Upper lobe of left lung (tissue), 6 donors: ENCODE data around the gene UBD. TPM values are rescaled to one million over a fixed set of nuclear protein-coding genes. Genes with fewer than 3 reads are reported as not detected.

ENCODE experiments used
- ATAC-seq, 2 donors: fragments of 200-7000 bp; cut with Tn5 transposase; one replicate each; pipeline ENCODE4 v1.9.1; 2022; ENCODE audit warnings: mild to moderate bottlenecking in 2 of 2, moderate library complexity in 2 of 2; ENCODE audit not compliant: low FRiP score in 2 of 2
- DNase-seq, 2 donors: peaks; one replicate each; pipeline ENCODE4 v3.0.0-alpha.2; 2019 to 2020
- H3K27ac ChIP-seq, 4 donors: fragments of 200-600 bp; sonication (generic); one replicate each; pipeline ENCODE4 v1.5.1; 2016 to 2019
- H3K27me3 ChIP-seq, 4 donors: fragments of 200-600 bp; sonication (generic); one replicate each; pipeline ENCODE4 v1.5.1; 2017 to 2019
- H3K36me3 ChIP-seq, 4 donors: fragments of 200-600 bp; sonication (generic); one replicate each; pipeline ENCODE4 v1.5.1; 2016 to 2019
- H3K4me1 ChIP-seq, 4 donors: fragments of 200-600 bp; sonication (generic); one replicate each; pipeline ENCODE4 v1.5.1; 2018 to 2019
- H3K4me3 ChIP-seq, 4 donors: fragments of 200-600 bp; sonication (generic); one replicate each; pipeline ENCODE4 v1.5.1; 2017 to 2019; ENCODE audit warnings: mild to moderate bottlenecking in 2 of 4, moderate library complexity in 1 of 4
- H3K9me3 ChIP-seq, 4 donors: fragments of 200-600 bp; sonication (generic); one replicate each; pipeline ENCODE4 v1.5.1; 2018 to 2019
- EP300 ChIP-seq, 4 donors: sonication (generic); formaldehyde crosslinking; IDR thresholded peaks; one replicate each; pipeline ENCODE4 v1.5.1; 2017; ENCODE audit warnings: antibody characterized with exemption in 4 of 4, control low read depth in 2 of 4
- POLR2A ChIP-seq, 4 donors: fragments of 450-650 bp; IDR thresholded peaks; one replicate each; pipeline ENCODE4 v1.5.1; 2016 to 2017; ENCODE audit warnings: antibody characterized with exemption in 4 of 4, mild to moderate bottlenecking in 2 of 4
- POLR2AphosphoS5 ChIP-seq, 2 donors: sonication (generic); formaldehyde crosslinking; IDR thresholded peaks; one replicate each; pipeline ENCODE4 v1.5.1; 2017; ENCODE audit warnings: antibody characterized with exemption in 2 of 2
- WGBS, 2 donors: methylation state at CpG; one replicate each; pipeline ENCODE4 v1.1.5; 2017 to 2018; 5-methylcytosine and 5-hydroxymethylcytosine counted together
- total RNA-seq, 6 donors: library from RNA; depleted of rRNA in 4 of 6; stranded (reverse); fragments of >200 nt in 4 of 6; gene quantifications; one replicate each; pipeline versions ENCODE4 v1.1.0 to v1.2.1, GENCODE V29; 2016 to 2021
- TF ChIP-seq, protein P1 (sequence below), 6 experiments: fragments of 450-650 bp in 4 of 6; fragments of 200-600 bp in 2 of 6; sonication (generic) in 2 of 6; IDR thresholded peaks; one replicate each; pipeline ENCODE4 v1.5.1; 2016 to 2019; ENCODE audit warnings: antibody characterized with exemption in 6 of 6
- donor health status: DM: no; HTN: no; CAD: no; lungs with moderate emphysema.
- donor health status: DM: no; HTN: yes; CAD: no; lungs with severe emphysema.

Gene UBD
- total RNA-seq, 6 donors from 2014 or later: 0.76 to 3.6 (median 1.6) TPM; not detected in 2

DNA sequence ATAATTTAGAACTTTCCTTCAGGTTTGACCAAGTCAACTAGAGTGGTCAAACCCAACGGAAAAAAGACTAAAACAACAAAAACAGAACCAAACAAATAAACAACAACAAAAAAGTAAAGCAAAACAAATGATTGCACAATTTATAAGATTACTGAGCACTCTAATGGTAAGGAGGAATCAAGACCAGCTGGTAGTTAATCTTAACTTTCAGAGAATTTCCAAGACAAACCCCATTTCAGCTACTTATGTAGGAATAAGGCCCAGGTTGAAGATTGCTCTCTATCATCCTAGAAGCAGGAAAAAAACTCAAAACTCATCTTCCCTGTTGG, 34.3 kb downstream of the UBD start:
- Histone ChIP-seq H3K36me3 (no peaks in the 10 kb centered on the region), H3K27me3 (no peaks in the 10 kb centered on the region), H3K4me3 (no peak overlapping the region), H3K27ac (no peak overlapping the region), H3K9me3 (no peaks in the 10 kb centered on the region), H3K4me1 (no peaks in the 10 kb centered on the region)
- 0% methylated on average over 1 of the region's 1 CpG for WGBS, 2 donors
- TF ChIP-seq EP300 (IDR thresholded peaks at IDR 0.05) (no peak), POLR2A (IDR thresholded peaks at IDR 0.05) (no peak)
- TF ChIP-seq, protein P1, sequence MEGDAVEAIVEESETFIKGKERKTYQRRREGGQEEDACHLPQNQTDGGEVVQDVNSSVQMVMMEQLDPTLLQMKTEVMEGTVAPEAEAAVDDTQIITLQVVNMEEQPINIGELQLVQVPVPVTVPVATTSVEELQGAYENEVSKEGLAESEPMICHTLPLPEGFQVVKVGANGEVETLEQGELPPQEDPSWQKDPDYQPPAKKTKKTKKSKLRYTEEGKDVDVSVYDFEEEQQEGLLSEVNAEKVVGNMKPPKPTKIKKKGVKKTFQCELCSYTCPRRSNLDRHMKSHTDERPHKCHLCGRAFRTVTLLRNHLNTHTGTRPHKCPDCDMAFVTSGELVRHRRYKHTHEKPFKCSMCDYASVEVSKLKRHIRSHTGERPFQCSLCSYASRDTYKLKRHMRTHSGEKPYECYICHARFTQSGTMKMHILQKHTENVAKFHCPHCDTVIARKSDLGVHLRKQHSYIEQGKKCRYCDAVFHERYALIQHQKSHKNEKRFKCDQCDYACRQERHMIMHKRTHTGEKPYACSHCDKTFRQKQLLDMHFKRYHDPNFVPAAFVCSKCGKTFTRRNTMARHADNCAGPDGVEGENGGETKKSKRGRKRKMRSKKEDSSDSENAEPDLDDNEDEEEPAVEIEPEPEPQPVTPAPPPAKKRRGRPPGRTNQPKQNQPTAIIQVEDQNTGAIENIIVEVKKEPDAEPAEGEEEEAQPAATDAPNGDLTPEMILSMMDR (IDR thresholded peaks at IDR 0.05): no peak
- DNase-seq (no peak), ATAC-seq (no peak)

DNA sequence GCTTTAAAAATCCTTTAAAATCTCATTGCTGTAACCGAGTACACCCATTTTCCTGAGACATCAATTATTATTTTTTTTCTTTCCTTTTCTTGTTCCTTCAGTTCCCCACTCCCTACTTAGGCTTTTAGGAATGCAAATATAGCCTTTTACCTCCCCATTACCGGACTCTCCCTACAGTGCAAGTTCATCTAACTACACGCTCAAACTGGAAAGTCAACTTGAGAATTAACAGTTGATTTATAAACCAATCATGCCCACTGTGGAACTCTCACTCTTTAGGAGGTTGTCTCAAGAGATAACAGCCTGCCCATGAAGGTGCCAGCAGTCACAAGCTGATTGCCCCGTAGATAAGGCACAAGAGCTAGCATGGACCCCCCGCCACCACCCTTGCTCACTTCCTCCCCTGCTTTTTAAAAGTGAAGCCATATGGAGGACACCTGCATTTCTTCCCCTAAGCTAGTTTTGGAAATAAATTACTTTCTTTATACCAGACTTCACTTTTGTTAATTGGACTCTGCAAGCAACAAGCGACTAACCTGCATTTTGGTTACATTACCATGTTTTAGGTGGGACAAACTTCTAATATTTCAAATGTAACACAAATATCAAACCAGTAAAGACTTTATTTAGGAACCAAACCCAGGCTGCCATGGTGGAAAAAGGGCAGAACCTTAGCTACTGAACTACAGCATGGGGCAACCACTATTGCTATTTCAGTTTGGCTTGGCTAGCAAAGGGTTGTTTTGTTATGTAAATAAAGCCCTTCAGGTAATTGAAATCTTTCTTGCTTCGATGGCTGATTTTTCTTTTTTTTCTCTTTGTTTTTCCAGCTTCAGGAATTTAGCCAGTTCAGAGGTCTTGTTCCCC, 34.9 kb downstream of the UBD start:
- Histone ChIP-seq H3K9me3 (no peaks in the 10 kb centered on the region), H3K27me3 (no peaks in the 10 kb centered on the region), H3K27ac (no peak overlapping the region), H3K36me3 (no peaks in the 10 kb centered on the region), H3K4me3 (no peak overlapping the region), H3K4me1 (no peaks in the 10 kb centered on the region)
- TF ChIP-seq EP300 (IDR thresholded peaks at IDR 0.05): no peak
- TF ChIP-seq POLR2AphosphoS5 (IDR thresholded peaks at IDR 0.05): no peak
- no peak for TF ChIP-seq POLR2A (IDR thresholded peaks at IDR 0.05)
- TF ChIP-seq, protein P1 (IDR thresholded peaks at IDR 0.05): no peak
- WGBS, 2 donors: 54 to 59% methylated on average over 7 of the region's 7 CpGs
- DNase-seq: no peak
- ATAC-seq: no peak

DNA sequence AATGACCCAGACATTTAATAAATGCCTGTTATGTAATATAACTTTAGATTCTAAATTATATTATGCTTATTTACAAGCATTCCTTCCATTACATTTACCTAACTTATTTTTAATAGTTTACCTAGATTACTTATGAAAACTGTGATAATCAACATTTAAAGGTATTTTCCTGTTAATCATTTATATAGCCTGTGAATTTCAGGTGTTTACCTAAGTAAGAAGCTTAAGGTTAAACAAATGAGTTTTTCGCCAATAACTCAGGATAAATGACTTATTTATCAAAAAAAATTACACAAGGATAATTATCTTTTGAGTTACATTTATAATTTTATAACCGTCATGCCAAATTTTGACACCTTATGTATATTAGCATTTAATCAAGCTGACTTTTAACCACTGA, 35.5 kb downstream of the UBD start:
- DNase-seq: no peak
- no peaks in the 10 kb centered on the region for H3K9me3 ChIP-seq
- TF ChIP-seq, protein P1 (IDR thresholded peaks at IDR 0.05): no peak
- TF ChIP-seq POLR2A (IDR thresholded peaks at IDR 0.05) (no peak), POLR2AphosphoS5 (IDR thresholded peaks at IDR 0.05) (no peak), EP300 (IDR thresholded peaks at IDR 0.05) (no peak)
- ATAC-seq: no peak
- no peak overlapping the region for H3K27ac ChIP-seq
- H3K36me3 ChIP-seq: no peaks in the 10 kb centered on the region
- 72 to 77% methylated on average over 2 of the region's 2 CpGs for WGBS, 2 donors
- H3K27me3 ChIP-seq: no peaks in the 10 kb centered on the region
- no peak overlapping the region for H3K4me3 ChIP-seq
- H3K4me1 ChIP-seq: no peaks in the 10 kb centered on the region

DNA sequence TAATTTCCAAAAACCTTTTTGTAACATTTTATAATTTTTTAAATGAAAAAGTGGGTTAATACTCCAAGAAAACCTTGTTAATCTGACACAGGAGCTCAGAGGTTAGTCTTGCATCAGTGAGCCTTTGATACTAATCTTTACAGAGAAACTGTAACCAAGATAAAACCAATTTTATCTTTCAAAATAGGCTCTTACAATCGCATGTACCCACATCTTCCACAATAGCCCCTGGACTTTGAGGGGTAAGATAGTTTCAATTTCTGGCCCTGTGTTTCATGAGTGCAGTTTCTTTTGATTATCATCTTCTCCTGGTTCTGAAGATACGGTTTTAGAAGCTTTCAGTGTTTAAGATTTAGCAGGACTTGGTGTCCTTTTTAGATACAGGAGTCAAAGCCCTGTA, 37.3 kb downstream of the UBD start:
- no peak for TF ChIP-seq POLR2AphosphoS5 (IDR thresholded peaks at IDR 0.05)
- no peak for TF ChIP-seq EP300 (IDR thresholded peaks at IDR 0.05)
- DNase-seq: no peak
- ATAC-seq: no peak
- no peaks in the 10 kb centered on the region for H3K27me3 ChIP-seq
- no peak overlapping the region for H3K4me3 ChIP-seq
- H3K9me3 ChIP-seq: no peaks in the 10 kb centered on the region
- H3K27ac ChIP-seq: no peak overlapping the region
- WGBS, 2 donors: 83 to 90% methylated on average over 2 of the region's 2 CpGs
- H3K36me3 ChIP-seq: no peaks in the 10 kb centered on the region
- H3K4me1 ChIP-seq: no peaks in the 10 kb centered on the region

DNA sequence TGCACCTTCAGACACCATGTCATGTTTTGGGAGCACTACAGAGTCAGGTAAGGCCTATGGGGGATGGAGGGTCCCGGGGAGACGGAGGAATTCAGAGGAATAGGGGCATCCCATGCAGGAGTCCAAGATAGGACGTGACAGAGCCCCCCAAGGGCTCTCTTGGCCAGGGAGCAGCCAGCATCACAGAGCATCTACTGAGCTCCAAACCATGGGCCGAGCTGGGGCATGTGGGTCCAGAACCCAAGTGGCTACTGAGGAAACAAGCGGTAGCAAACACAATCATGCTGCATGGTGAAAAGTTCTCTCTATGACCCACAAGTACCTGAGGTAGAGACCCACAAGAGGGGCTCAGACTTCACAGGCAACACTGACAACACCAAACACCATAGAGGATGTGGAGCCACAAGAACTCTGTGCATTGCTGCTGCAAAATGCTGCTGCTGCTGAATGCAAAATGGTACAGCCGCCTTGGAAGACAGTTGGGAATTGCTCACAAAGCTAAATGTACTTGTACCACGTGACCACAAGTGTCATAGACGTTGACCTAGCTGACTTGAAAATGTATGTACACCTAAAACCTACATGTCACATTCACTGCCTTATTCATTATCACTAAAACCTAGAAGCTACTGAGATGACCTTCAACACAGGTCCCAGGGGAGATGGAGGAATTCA, 38.4 kb downstream of the UBD start:
- no peaks in the 10 kb centered on the region for H3K4me1 ChIP-seq
- DNase-seq (no peak), ATAC-seq (no peak)
- H3K27me3 ChIP-seq: no peaks in the 10 kb centered on the region
- TF ChIP-seq POLR2A (IDR thresholded peaks at IDR 0.05) (no peak), EP300 (IDR thresholded peaks at IDR 0.05) (no peak), POLR2AphosphoS5 (IDR thresholded peaks at IDR 0.05) (no peak)
- TF ChIP-seq, protein P1 (IDR thresholded peaks at IDR 0.05): no peak
- no peaks in the 10 kb centered on the region for H3K36me3 ChIP-seq
- 51 to 67% methylated on average over 7 to 8 of the region's 8 CpGs for WGBS, 2 donors
- no peaks in the 10 kb centered on the region for H3K9me3 ChIP-seq
- no peak overlapping the region for H3K27ac ChIP-seq
- H3K4me3 ChIP-seq: no peak overlapping the region
